H1 (cell line): ENCODE measurements around the gene ERO1B. TPM values are rescaled to one million over a fixed set of nuclear protein-coding genes. Genes with fewer than 3 reads are reported as not detected.

Experiments
- CTCF ChIA-PET: fragments of 300-600 bp; sonication (Branson Sonifier 250); formaldehyde crosslinking; loops from one replicate; lab custom pipeline; 2021; ENCODE audit not compliant: partially characterized antibody; lab: Charles Lee
- POLR2A ChIA-PET: fragments of 300-600 bp; sonication (Branson Sonifier 250); formaldehyde crosslinking; loops from one replicate; lab custom pipeline; 2021; ENCODE audit warnings: inconsistent platforms; ENCODE audit not compliant: partially characterized antibody; lab: Charles Lee
- DNase-seq, 2 experiments: peaks; one replicate each; pipeline versions ENCODE4 v3.0.0 to v3.0.0-alpha.2; 2010 to 2022; ENCODE audit warnings: low spot score in 2 of 2, low read depth in 1 of 2, mixed read lengths in 1 of 2
- FAIRE-seq: peaks from 2 replicates; lab custom pipeline; 2011; peaks lifted over from hg19 to GRCh38; lab: Jason Lieb, UNC
- H2AFZ ChIP-seq: 2 replicates; pipeline ENCODE4 v1.8.1; 2012; ENCODE audit warnings: low read length, inconsistent platforms
- H2AK5ac ChIP-seq: 2 replicates; pipeline ENCODE4 v1.6.1; 2013; ENCODE audit warnings: low read depth, low read length
- H2BK120ac ChIP-seq: replicated peaks from 2 replicates; pipeline ENCODE3; 2013; ENCODE audit warnings: low read depth, low read length, inconsistent platforms
- H2BK12ac ChIP-seq: 2 replicates; pipeline ENCODE4 v1.6.1; 2013; ENCODE audit warnings: low read depth, low read length
- H2BK15ac ChIP-seq: 2 replicates; pipeline ENCODE4 v1.6.1; 2013; ENCODE audit warnings: low read length
- H2BK20ac ChIP-seq: 2 replicates; pipeline ENCODE4 v1.6.1; 2013; ENCODE audit warnings: low read length
- H2BK5ac ChIP-seq: 2 replicates; pipeline ENCODE4 v1.6.1; 2013; ENCODE audit warnings: low read depth, low read length
- H3K14ac ChIP-seq: 2 replicates; pipeline ENCODE4 v1.6.1; 2013; ENCODE audit warnings: inconsistent platforms; ENCODE audit not compliant: insufficient read length
- H3K18ac ChIP-seq: 2 replicates; pipeline ENCODE4 v1.6.1; 2013; ENCODE audit warnings: low read length; ENCODE audit errors: extremely low read depth
- H3K23ac ChIP-seq: 2 replicates; pipeline ENCODE4 v1.6.1; 2013; ENCODE audit warnings: inconsistent platforms; ENCODE audit not compliant: insufficient read length
- H3K23me2 ChIP-seq: 2 replicates; pipeline ENCODE4 v1.6.1; 2013; ENCODE audit warnings: low read depth, low read length
- H3K27ac ChIP-seq: 2 replicates; pipeline ENCODE4 v1.6.1; 2011; ENCODE audit warnings: low read depth, low read length, inconsistent platforms
- H3K27me3 ChIP-seq, 4 experiments: replicated peaks in 1 of 4; 1 replicate in 1 of 4; 2 replicates in 3 of 4; pipeline versions ENCODE4 v1.6.1 to v1.8.1; 2011 to 2013; ENCODE audit warnings: low read length in 3 of 4, mild to moderate bottlenecking in 3 of 4, inconsistent platforms in 2 of 4, mixed read lengths in 2 of 4, moderate library complexity in 1 of 4; ENCODE audit not compliant: control insufficient read depth in 3 of 4, insufficient read depth in 3 of 4; ENCODE audit errors: extremely low read depth in 1 of 4
- H3K36me3 ChIP-seq, 4 experiments: 2 replicates each; pipeline versions ENCODE4 v1.6.1 to v1.8.1; 2011 to 2013; ENCODE audit warnings: mild to moderate bottlenecking in 4 of 4, low read length in 3 of 4, moderate library complexity in 2 of 4, control low read depth in 1 of 4, inconsistent platforms in 1 of 4; ENCODE audit not compliant: insufficient read depth in 4 of 4, control insufficient read depth in 2 of 4
- H3K4ac ChIP-seq: replicated peaks from 2 replicates; pipeline ENCODE3; 2013; ENCODE audit warnings: low read length, low read depth, mixed read lengths, inconsistent platforms; ENCODE audit not compliant: insufficient read length
- H3K4me1 ChIP-seq, 4 experiments: replicated peaks in 1 of 4; 1 replicate in 1 of 4; 2 replicates in 3 of 4; pipeline versions ENCODE4 v1.6.1 to v1.8.1; 2011 to 2013; ENCODE audit warnings: low read length in 3 of 4, inconsistent platforms in 2 of 4, mixed read lengths in 1 of 4; ENCODE audit not compliant: insufficient read depth in 4 of 4, control insufficient read depth in 3 of 4
- H3K4me2 ChIP-seq, 2 experiments: 2 replicates each; pipeline versions ENCODE4 v1.6.1 to v1.8.1; 2011 to 2013; ENCODE audit warnings: low read depth in 2 of 2, low read length in 2 of 2, control low read depth in 1 of 2, inconsistent platforms in 1 of 2, mild to moderate bottlenecking in 1 of 2; ENCODE audit not compliant: insufficient read depth in 1 of 2
- H3K4me3 ChIP-seq, 4 experiments: fragments of 200-600, 300-600 bp in 1 of 4; sonication (generic), shearing (Covaris generic), sonication (Bioruptor Twin) in 1 of 4; 2 replicates each; pipeline versions ENCODE4 v1.5.1 to v1.8.1; 2011 to 2016; ENCODE audit warnings: low read length in 4 of 4, low read depth in 3 of 4, control low read depth in 2 of 4, inconsistent platforms in 2 of 4, mild to moderate bottlenecking in 2 of 4, mixed read lengths in 1 of 4, moderate library complexity in 1 of 4; ENCODE audit not compliant: insufficient read depth in 2 of 4; ENCODE audit errors: extremely low read depth in 1 of 4
- H3K56ac ChIP-seq: replicated peaks from 2 replicates; pipeline ENCODE3; 2013; ENCODE audit warnings: low read depth, mild to moderate bottlenecking, mixed read lengths, low read length, inconsistent platforms; ENCODE audit not compliant: insufficient read length
- H3K79me1 ChIP-seq: 2 replicates; pipeline ENCODE4 v1.6.1; 2013; ENCODE audit warnings: low read depth, low read length, control low read depth
- H3K79me2 ChIP-seq, 2 experiments: 2 replicates each; pipeline versions ENCODE4 v1.6.1 to v1.8.1; 2012 to 2013; ENCODE audit warnings: low read length in 2 of 2, mild to moderate bottlenecking in 2 of 2, inconsistent platforms in 1 of 2; ENCODE audit not compliant: insufficient read depth in 2 of 2, control insufficient read depth in 1 of 2
- H3K9ac ChIP-seq, 4 experiments: replicated peaks in 1 of 4; 1 replicate in 1 of 4; 2 replicates in 3 of 4; pipeline versions ENCODE4 v1.6.1 to v1.8.1; 2011 to 2013; ENCODE audit warnings: low read depth in 3 of 4, low read length in 3 of 4, control low read depth in 2 of 4, mild to moderate bottlenecking in 2 of 4, moderate library complexity in 2 of 4, inconsistent platforms in 1 of 4; ENCODE audit errors: extremely low read depth in 1 of 4
- H3K9me3 ChIP-seq, 2 experiments: 2 replicates each; pipeline versions ENCODE4 v1.6.1 to v1.8.1; 2012 to 2013; ENCODE audit warnings: mild to moderate bottlenecking in 2 of 2, moderate library complexity in 2 of 2, control low read depth in 1 of 2, inconsistent platforms in 1 of 2, low read depth in 1 of 2, low read length in 1 of 2, mixed read lengths in 1 of 2; ENCODE audit not compliant: insufficient read depth in 2 of 2
- H4K20me1 ChIP-seq, 2 experiments: replicated peaks in 1 of 2; 2 replicates each; pipeline versions ENCODE3 to v1.8.1; 2011 to 2013; ENCODE audit warnings: inconsistent platforms in 2 of 2, low read length in 2 of 2, mild to moderate bottlenecking in 1 of 2; ENCODE audit not compliant: insufficient read depth in 2 of 2, control insufficient read depth in 1 of 2
- H4K5ac ChIP-seq: 2 replicates; pipeline ENCODE4 v1.6.1; 2013; ENCODE audit warnings: low read length, low read depth, mixed read lengths, inconsistent platforms; ENCODE audit not compliant: insufficient read length
- H4K8ac ChIP-seq: 2 replicates; pipeline ENCODE4 v1.8.0; 2013; ENCODE audit warnings: mild to moderate bottlenecking, moderate library complexity, low read length, inconsistent platforms; ENCODE audit not compliant: insufficient read depth; ENCODE audit errors: extremely low read depth
- H4K91ac ChIP-seq: replicated peaks from 2 replicates; pipeline ENCODE3; 2013; ENCODE audit warnings: low read length, mixed read lengths, inconsistent platforms; ENCODE audit not compliant: insufficient read length
- BCL11A ChIP-seq, 2 experiments: IDR thresholded peaks; one replicate each; pipeline ENCODE4 v1.6.1; 2011; ENCODE audit warnings: low read depth in 2 of 2, low read length in 2 of 2, mild to moderate bottlenecking in 2 of 2
- KDM1A ChIP-seq: fragments of 200-600, 300-600 bp; sonication (generic); IDR thresholded peaks from 2 replicates; pipeline ENCODE4 v1.7.1; 2016; ENCODE audit warnings: mild to moderate bottlenecking, low read length, borderline replicate concordance
- POLR2A ChIP-seq, 2 experiments: IDR thresholded peaks; 1 replicate in 1 of 2; 2 replicates in 1 of 2; pipeline ENCODE4 v1.6.1; 2011; ENCODE audit warnings: low read depth in 2 of 2, low read length in 2 of 2, mild to moderate bottlenecking in 2 of 2; ENCODE audit errors: control extremely low read depth in 1 of 2
- WGBS, 2 experiments: shearing (Covaris generic) in 1 of 2; methylation state at CpG; one replicate each; pipeline versions ENCODE4 v1.1.6 to v1.1.7; 2013 to 2015; ENCODE audit warnings: low lambda C conversion rate in 2 of 2, mixed read lengths in 2 of 2, inconsistent platforms in 1 of 2, low coverage in 1 of 2, missing lambda C conversion rate in 1 of 2; ENCODE audit not compliant: insufficient replicate concordance in 2 of 2, insufficient coverage in 1 of 2, insufficient read length in 1 of 2; ENCODE audit errors: extremely low coverage in 1 of 2, missing lambda C conversion rate in 1 of 2; 5-methylcytosine and 5-hydroxymethylcytosine counted together
- polyA plus RNA-seq, 7 experiments: library from polyadenylated mRNA; depleted of rRNA in 3 of 7; stranded (reverse) in 5 of 7; unstranded in 2 of 7; fragments of >200 nt in 5 of 7; fragments of 200-250 nt in 2 of 7; gene quantifications; 1 replicate in 5 of 7; 2 replicates in 1 of 7; 4 replicates in 1 of 7; pipeline versions ENCODE4 v1.2.1 to v1.2.3, GENCODE V29; 2011 to 2013; ENCODE audit warnings: missing spikeins in 2 of 7, mixed read lengths in 2 of 7
- total RNA-seq: library from RNA; stranded (reverse); fragmentation: NEBNext Ultra II Directional; extraction: Animal tissue kit (Norgen Biotek cat#: 25700); gene quantifications from 2 replicates; pipeline ENCODE4 v1.2.1, GENCODE V29; 2021
- TF ChIP-seq, protein P1 (sequence below): IDR thresholded peaks from 2 replicates; pipeline ENCODE4 v1.6.1; 2012; ENCODE audit warnings: inconsistent platforms

ERO1B gene
- total and polyA plus RNA-seq, 2 of the 8 experiments (the other 6 are each of a cell fraction or from before 2014, with no cell fraction given), result 0.74 to 5.6 TPM

GRCh38 chr1:236235116-236235515 is 46.6 kb downstream of the ERO1B start:
- Histone ChIP-seq H2BK20ac (no peak overlapping the region), H3K4me1 (no peaks in the 10 kb centered on the region), H3K56ac (no peak overlapping the region), H2BK5ac (no peak overlapping the region), H4K8ac (no peak overlapping the region), H3K23ac (no peak overlapping the region), H3K14ac (no peak overlapping the region), H3K9me3 (no peaks in the 10 kb centered on the region), H3K4ac (no peak overlapping the region), H4K91ac (no peak overlapping the region), H2AK5ac (no peak overlapping the region), H3K4me2 (no peak overlapping the region), H3K79me1 (no peaks in the 10 kb centered on the region), H3K4me3 (no peak overlapping the region), H3K79me2 (no peaks in the 10 kb centered on the region), H4K20me1 (no peaks in the 10 kb centered on the region), H3K27me3 (no peaks in the 10 kb centered on the region), H3K18ac (no peak overlapping the region), H2AFZ (no peak overlapping the region), H2BK120ac (no peak overlapping the region), H3K9ac (no peak overlapping the region), H3K23me2 (no peaks in the 10 kb centered on the region), H4K5ac (no peak overlapping the region), H2BK12ac (no peak overlapping the region), H3K36me3 (no peaks in the 10 kb centered on the region), H3K27ac (no peak overlapping the region), H2BK15ac (no peak overlapping the region)
- 95% methylated on average over 3 of the region's 3 CpGs; no CpG with 5 or more reads in 1 of the 2 experiments for WGBS, 2 experiments
- no peak for DNase-seq
- TF ChIP-seq, protein P1, sequence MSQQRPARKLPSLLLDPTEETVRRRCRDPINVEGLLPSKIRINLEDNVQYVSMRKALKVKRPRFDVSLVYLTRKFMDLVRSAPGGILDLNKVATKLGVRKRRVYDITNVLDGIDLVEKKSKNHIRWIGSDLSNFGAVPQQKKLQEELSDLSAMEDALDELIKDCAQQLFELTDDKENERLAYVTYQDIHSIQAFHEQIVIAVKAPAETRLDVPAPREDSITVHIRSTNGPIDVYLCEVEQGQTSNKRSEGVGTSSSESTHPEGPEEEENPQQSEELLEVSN, result no peak
- TF ChIP-seq BCL11A (IDR thresholded peaks at IDR 0.05; ENCODE audit: low read depth in 2 of 2, low read length in 2 of 2) (no peak), POLR2A (IDR thresholded peaks at IDR 0.05; ENCODE audit: control extremely low read depth in 1 of 2, low read depth in 2 of 2, low read length in 2 of 2) (no peak), KDM1A (no peak)
- ChIA-PET CTCF (no interaction called here), POLR2A (no interaction called here)
- no peak for FAIRE-seq
